OCI-LY3 (cell line): Measurements from ENCODE around the gene IGSF11.
"Not testable (repeated sequence)": the region's sequence is repeated elsewhere in the genome, so short reads cannot be mapped to it uniquely, and the experiment has no call there.

ENCODE experiments used
- H2AFZ ChIP-seq: fragments of 200-600, 300-600 bp; shearing (Covaris generic); 2 replicates; pipeline ENCODE4 v1.6.0; 2014; ENCODE audit warnings: antibody characterized with exemption, low read depth, low read length
- H3K27ac ChIP-seq: fragments of 200-600, 300-600 bp; sonication (generic); 2 replicates; pipeline ENCODE4 v1.5.1; 2014; ENCODE audit warnings: mild to moderate bottlenecking, low read length, moderate library complexity, mixed read lengths
- H3K27me3 ChIP-seq: fragments of 200-600, 300-600 bp; sonication (generic); 2 replicates; pipeline ENCODE4 v1.6.1; 2014; ENCODE audit warnings: low read depth, low read length, mixed read lengths
- H3K36me3 ChIP-seq: fragments of 200-600, 300-600 bp; sonication (generic); replicated peaks from 2 replicates; pipeline ENCODE3; 2014; ENCODE audit warnings: low read depth, low read length, mixed read lengths
- H3K4me1 ChIP-seq: fragments of 300-600, 200-600 bp; sonication (generic); 2 replicates; pipeline ENCODE4 v1.6.1; 2014; ENCODE audit warnings: low read length, mixed read lengths
- H3K4me2 ChIP-seq: fragments of 200-600, 300-600 bp; sonication (generic); 2 replicates; pipeline ENCODE4 v1.6.1; 2014; ENCODE audit warnings: low read length, mixed read lengths
- H3K4me3 ChIP-seq: fragments of 300-600, 200-600 bp; sonication (generic); 2 replicates; pipeline ENCODE4 v1.5.1; 2014; ENCODE audit warnings: antibody characterized with exemption, mild to moderate bottlenecking, low read length, moderate library complexity
- H3K79me2 ChIP-seq: fragments of 300-600, 200-600 bp; shearing (Covaris generic); 2 replicates; pipeline ENCODE4 v1.6.1; 2014; ENCODE audit warnings: mild to moderate bottlenecking, low read length, mixed read lengths
- H3K9ac ChIP-seq: fragments of 300-600, 200-600 bp; shearing (Covaris generic); 2 replicates; pipeline ENCODE4 v1.6.0; 2014; ENCODE audit warnings: mild to moderate bottlenecking, low read length, moderate library complexity
- H3K9me3 ChIP-seq: fragments of 200-600, 300-600 bp; shearing (Covaris generic); 2 replicates; pipeline ENCODE4 v1.6.1; 2014; ENCODE audit warnings: low read length, mixed read lengths; ENCODE audit not compliant: insufficient read depth
- H4K20me1 ChIP-seq: fragments of 200-600, 300-600 bp; sonication (generic); 2 replicates; pipeline ENCODE4 v1.6.1; 2016; ENCODE audit warnings: low read length, mixed read lengths; ENCODE audit not compliant: insufficient read depth
- EZH2phosphoT487 ChIP-seq: fragments of 200-600 bp; shearing (Covaris generic); IDR thresholded peaks from 2 replicates; pipeline ENCODE4 v1.6.1; 2018; ENCODE audit warnings: antibody characterized with exemption, mixed run types, low read depth
- TF ChIP-seq, protein P1 (sequence below): fragments of 200-600, 300-600 bp; sonication (generic); IDR thresholded peaks from 2 replicates; pipeline ENCODE4 v1.5.1; 2014; ENCODE audit warnings: antibody characterized with exemption, low read length, low read depth

Gene IGSF11

DNA sequence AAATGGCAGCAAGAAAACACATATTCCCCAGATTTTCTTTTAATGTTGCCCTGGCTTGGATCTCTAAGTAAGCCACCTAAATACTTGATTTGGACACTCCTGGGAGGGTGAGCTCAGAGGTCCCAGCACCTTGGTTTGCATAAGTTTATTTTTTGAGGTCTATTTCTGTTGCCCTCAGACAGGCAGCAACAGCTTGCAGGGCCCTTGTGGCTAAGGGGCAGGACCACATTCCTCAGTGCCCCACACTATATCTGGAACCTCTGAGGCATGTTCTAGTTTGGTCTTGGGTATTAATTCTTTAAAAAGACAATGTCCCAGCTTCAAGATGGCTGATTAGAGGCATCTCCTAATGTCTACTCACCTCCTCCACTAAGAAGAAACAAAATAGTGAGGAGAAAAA, 57.5 kb downstream of the IGSF11 start:
- Histone ChIP-seq H3K9ac (no peak overlapping the region), H3K36me3 (no peaks in the 10 kb centered on the region), H3K4me3 (no peak overlapping the region), H3K79me2 (no peaks in the 10 kb centered on the region), H3K4me1 (no peaks in the 10 kb centered on the region), H2AFZ (no peak overlapping the region), H3K27me3 (no peaks in the 10 kb centered on the region), H3K4me2 (no peak overlapping the region), H3K9me3 (no peaks in the 10 kb centered on the region), H4K20me1 (no peaks in the 10 kb centered on the region), H3K27ac (no peak overlapping the region)
- TF ChIP-seq, protein P1, sequence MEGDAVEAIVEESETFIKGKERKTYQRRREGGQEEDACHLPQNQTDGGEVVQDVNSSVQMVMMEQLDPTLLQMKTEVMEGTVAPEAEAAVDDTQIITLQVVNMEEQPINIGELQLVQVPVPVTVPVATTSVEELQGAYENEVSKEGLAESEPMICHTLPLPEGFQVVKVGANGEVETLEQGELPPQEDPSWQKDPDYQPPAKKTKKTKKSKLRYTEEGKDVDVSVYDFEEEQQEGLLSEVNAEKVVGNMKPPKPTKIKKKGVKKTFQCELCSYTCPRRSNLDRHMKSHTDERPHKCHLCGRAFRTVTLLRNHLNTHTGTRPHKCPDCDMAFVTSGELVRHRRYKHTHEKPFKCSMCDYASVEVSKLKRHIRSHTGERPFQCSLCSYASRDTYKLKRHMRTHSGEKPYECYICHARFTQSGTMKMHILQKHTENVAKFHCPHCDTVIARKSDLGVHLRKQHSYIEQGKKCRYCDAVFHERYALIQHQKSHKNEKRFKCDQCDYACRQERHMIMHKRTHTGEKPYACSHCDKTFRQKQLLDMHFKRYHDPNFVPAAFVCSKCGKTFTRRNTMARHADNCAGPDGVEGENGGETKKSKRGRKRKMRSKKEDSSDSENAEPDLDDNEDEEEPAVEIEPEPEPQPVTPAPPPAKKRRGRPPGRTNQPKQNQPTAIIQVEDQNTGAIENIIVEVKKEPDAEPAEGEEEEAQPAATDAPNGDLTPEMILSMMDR, result no peak

GRCh38 chr3:118975476-118975875, 59.2 kb downstream of the IGSF11 start:
- H3K27ac ChIP-seq, H2AFZ ChIP-seq, H3K79me2 ChIP-seq, H3K9me3 ChIP-seq, H3K4me2 ChIP-seq, H3K36me3 ChIP-seq, H3K4me1 ChIP-seq, H3K27me3 ChIP-seq, H3K4me3 ChIP-seq, H4K20me1 ChIP-seq, H3K9ac ChIP-seq: not testable (repeated sequence)

DNA sequence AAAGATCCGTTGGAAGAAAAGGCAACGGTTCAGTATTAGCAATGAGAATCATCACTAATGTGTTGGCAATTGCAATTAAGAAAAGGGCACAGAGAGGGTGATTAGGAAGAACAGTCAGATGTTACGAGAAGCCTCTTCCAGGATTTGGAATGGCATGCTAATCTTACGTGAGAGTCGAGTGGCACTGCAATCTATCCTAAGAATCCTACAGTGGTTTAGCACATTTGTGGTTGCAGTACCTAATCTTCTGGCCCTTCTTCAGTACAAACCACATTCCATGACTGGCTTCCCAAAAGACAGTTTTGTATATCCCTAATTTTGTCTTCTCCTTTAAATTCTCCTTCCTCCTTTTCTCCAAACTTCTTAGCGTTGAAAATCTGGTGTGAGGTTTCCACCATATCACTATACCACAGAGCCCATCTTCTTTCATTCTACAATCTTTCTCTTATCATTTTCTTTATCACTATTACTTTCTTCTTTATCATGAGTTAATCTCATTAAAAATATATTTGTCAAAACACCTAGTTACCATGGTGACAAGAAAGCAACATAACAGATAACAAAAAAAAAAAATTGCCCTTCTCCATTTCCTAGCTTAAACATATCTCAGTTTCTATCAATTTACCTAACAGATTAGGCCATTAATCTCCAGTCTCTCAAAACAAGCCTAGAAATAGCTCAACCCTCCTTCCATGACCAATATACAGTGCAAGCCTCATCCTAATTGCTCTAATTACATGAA, 60.1 kb downstream of the IGSF11 start:
- Histone ChIP-seq H3K27me3 (no peaks in the 10 kb centered on the region), H2AFZ (no peak overlapping the region), H3K79me2 (no peaks in the 10 kb centered on the region), H4K20me1 (no peaks in the 10 kb centered on the region), H3K9me3 (no peaks in the 10 kb centered on the region), H3K4me2 (no peak overlapping the region), H3K4me3 (no peak overlapping the region), H3K36me3 (no peaks in the 10 kb centered on the region), H3K27ac (no peak overlapping the region), H3K9ac (no peak overlapping the region), H3K4me1 (no peaks in the 10 kb centered on the region)
- TF ChIP-seq EZH2phosphoT487, result no peak
- TF ChIP-seq, protein P1, result no peak

GRCh38 chr3:118973050-118973449, 61.6 kb downstream of the IGSF11 start:
- Histone ChIP-seq H4K20me1 (no peaks in the 10 kb centered on the region), H3K4me1 (no peaks in the 10 kb centered on the region), H3K79me2 (no peaks in the 10 kb centered on the region), H3K9me3 (no peaks in the 10 kb centered on the region), H3K9ac (no peak overlapping the region), H3K4me3 (no peak overlapping the region), H3K27ac (no peak overlapping the region), H3K4me2 (no peak overlapping the region), H2AFZ (no peak overlapping the region), H3K27me3 (no peaks in the 10 kb centered on the region), H3K36me3 (no peaks in the 10 kb centered on the region)
- TF ChIP-seq, protein P1, result no peak
- TF ChIP-seq EZH2phosphoT487, result no peak
